ENCODE data around the gene LRIG1.

The LRIG1 gene

DNA sequence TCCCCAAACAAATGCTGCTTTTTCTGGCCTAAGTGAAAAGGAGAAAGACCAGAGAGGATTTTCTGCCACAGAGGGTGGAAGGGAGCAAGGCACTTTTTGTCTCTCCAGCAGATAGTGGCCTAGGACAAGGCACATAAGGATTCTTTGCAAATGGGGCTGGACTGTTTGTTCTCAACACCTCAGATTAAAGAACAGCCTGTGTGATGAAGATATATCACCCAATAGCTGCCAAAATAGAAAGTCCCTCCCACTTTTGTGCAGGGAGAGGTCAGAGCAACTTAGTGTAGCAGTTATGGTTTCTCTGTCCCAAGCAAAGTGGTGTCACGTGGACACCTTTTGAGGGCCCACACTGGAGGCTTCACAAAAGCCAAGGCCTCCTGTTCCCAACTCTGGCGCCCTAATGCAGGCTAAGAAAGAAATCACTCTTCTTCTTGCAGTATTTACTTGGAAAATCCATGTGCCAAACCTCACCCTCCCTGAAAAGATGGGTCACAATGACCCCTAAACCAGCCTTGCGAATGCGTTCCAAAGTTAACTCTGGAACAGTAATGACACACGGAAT, 84.9 kb downstream of the LRIG1 start (continued):
- TF ChIP-seq ZNF544 (tag by site-specific recombination; IDR thresholded peaks at IDR 0.05): no peak

DNA sequence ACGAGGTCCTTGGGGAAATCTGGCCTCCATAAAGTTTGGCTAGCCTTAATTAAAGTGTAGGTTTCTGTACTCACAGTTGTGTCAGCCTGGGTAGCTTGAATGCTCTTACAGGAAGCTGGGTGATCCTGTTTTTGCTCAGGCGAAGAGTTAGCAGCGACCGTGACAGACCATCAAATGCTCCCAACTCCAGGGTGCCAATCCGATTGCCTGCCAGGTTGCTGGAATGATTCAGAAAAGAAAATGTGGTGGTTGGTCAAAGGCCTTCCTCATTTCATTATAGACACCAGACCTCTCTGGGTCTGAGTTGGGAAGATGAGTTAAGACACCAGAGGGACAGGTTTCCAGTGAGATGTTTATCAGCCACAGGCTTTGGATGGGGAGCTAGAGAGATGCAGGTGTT, 86.0 kb downstream of the LRIG1 start:
- Histone ChIP-seq H3K36me3 (ENCODE audit: control insufficient read depth in 2 of 2, insufficient read depth in 1 of 2, low read length in 2 of 2) (peaks cover 0 to 55% of the 10 kb centered on the region in 2 experiments; a peak in 1 of 3 replicates), H3K4me3 (ENCODE audit: low read depth, low read length) (no peak overlapping the region), H3K4me1 (ENCODE audit: control insufficient read depth, insufficient read depth, low read length) (no peaks in the 10 kb centered on the region), H3K27ac (ENCODE audit: extremely low read depth, low read depth, low read length) (no peak overlapping the region), H3K9me3 (ENCODE audit: control insufficient read depth, insufficient read depth, low read depth, low read length) (no peaks in the 10 kb centered on the region)
- CTCF ChIA-PET: interaction anchor here (0.7 kb wide), 1 partner anchor 8 kb away, joined by 3 read pairs; no protein-coding TSS in a partner anchor
- TF ChIP-seq, protein P1, sequence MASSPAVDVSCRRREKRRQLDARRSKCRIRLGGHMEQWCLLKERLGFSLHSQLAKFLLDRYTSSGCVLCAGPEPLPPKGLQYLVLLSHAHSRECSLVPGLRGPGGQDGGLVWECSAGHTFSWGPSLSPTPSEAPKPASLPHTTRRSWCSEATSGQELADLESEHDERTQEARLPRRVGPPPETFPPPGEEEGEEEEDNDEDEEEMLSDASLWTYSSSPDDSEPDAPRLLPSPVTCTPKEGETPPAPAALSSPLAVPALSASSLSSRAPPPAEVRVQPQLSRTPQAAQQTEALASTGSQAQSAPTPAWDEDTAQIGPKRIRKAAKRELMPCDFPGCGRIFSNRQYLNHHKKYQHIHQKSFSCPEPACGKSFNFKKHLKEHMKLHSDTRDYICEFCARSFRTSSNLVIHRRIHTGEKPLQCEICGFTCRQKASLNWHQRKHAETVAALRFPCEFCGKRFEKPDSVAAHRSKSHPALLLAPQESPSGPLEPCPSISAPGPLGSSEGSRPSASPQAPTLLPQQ (tag by site-specific recombination; IDR thresholded peaks at IDR 0.05): no peak
- TF ChIP-seq ZBTB1 (tag by site-specific recombination; IDR thresholded peaks at IDR 0.05): no peak
- no peak for TF ChIP-seq ZNF48 (tag by site-specific recombination; IDR thresholded peaks at IDR 0.05)
- TF ChIP-seq ZNF324 (tag by site-specific recombination; IDR thresholded peaks at IDR 0.05): no peak
- TF ChIP-seq, protein P2, sequence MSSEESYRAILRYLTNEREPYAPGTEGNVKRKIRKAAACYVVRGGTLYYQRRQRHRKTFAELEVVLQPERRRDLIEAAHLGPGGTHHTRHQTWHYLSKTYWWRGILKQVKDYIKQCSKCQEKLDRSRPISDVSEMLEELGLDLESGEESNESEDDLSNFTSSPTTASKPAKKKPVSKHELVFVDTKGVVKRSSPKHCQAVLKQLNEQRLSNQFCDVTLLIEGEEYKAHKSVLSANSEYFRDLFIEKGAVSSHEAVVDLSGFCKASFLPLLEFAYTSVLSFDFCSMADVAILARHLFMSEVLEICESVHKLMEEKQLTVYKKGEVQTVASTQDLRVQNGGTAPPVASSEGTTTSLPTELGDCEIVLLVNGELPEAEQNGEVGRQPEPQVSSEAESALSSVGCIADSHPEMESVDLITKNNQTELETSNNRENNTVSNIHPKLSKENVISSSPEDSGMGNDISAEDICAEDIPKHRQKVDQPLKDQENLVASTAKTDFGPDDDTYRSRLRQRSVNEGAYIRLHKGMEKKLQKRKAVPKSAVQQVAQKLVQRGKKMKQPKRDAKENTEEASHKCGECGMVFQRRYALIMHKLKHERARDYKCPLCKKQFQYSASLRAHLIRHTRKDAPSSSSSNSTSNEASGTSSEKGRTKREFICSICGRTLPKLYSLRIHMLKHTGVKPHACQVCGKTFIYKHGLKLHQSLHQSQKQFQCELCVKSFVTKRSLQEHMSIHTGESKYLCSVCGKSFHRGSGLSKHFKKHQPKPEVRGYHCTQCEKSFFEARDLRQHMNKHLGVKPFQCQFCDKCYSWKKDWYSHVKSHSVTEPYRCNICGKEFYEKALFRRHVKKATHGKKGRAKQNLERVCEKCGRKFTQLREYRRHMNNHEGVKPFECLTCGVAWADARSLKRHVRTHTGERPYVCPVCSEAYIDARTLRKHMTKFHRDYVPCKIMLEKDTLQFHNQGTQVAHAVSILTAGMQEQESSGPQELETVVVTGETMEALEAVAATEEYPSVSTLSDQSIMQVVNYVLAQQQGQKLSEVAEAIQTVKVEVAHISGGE (tag by site-specific recombination; conservative IDR thresholded peaks at IDR 0.05; ENCODE audit: low read depth): no peak
- no peak for TF ChIP-seq ZNF521 (tag by site-specific recombination; IDR thresholded peaks at IDR 0.05)
- TF ChIP-seq ZNF830 (tag by site-specific recombination; IDR thresholded peaks at IDR 0.05; ENCODE audit: low read depth): no peak
- TF ChIP-seq, protein P3, sequence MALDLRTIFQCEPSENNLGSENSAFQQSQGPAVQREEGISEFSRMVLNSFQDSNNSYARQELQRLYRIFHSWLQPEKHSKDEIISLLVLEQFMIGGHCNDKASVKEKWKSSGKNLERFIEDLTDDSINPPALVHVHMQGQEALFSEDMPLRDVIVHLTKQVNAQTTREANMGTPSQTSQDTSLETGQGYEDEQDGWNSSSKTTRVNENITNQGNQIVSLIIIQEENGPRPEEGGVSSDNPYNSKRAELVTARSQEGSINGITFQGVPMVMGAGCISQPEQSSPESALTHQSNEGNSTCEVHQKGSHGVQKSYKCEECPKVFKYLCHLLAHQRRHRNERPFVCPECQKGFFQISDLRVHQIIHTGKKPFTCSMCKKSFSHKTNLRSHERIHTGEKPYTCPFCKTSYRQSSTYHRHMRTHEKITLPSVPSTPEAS (tag by site-specific recombination; IDR thresholded peaks at IDR 0.05): no peak
- TF ChIP-seq ZNF629 (tag by site-specific recombination; IDR thresholded peaks at IDR 0.05): no peak
- no peak for TF ChIP-seq ZNF510 (tag by site-specific recombination; IDR thresholded peaks at IDR 0.05; ENCODE audit: insufficient replicate concordance)
- no peak for TF ChIP-seq KLF1 (tag by site-specific recombination; IDR thresholded peaks at IDR 0.05)
- no peak for TF ChIP-seq GFI1B (tag by site-specific recombination; IDR thresholded peaks at IDR 0.05)
- no peak for TF ChIP-seq YY2 (tag by site-specific recombination; IDR thresholded peaks at IDR 0.05)
- TF ChIP-seq ZNF10 (tag by site-specific recombination; IDR thresholded peaks at IDR 0.05): no peak
- TF ChIP-seq ZNF350 (tag by site-specific recombination; IDR thresholded peaks at IDR 0.05): no peak
- no peak for TF ChIP-seq ZNF792 (tag by site-specific recombination; IDR thresholded peaks at IDR 0.05)
- POLR2A ChIA-PET: no interaction called here

DNA sequence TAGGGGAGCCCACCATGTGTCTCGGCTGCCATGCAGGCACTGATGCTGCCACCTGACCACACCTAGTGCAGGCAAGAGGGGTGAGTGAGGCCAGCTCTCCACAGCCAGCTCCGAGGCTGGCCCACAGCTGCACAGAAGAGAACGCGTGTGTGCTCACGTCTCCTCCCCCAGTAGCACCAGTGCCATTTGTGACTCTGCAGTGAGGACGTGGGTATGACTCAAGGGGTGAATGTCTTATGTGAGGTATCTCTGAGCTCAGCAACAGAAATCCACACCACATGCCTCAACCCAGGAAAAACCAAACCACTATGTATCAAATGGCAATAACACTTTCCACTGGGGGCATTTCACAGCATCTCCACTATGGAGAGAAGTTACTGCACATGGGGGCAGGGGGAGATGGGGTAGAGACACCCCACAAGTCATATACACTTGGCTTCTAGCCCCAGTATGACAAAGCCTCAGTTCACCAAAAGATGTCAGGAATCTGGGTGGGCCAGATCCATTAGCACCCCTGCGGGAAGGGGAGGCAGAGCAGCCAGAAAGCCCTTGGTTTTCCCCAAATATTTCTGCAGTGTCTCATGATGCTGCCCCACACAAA, 87.6 kb downstream of the LRIG1 start:
- no peak overlapping the region for H3K27ac ChIP-seq (ENCODE audit: extremely low read depth, low read depth, low read length)
- no peaks in the 10 kb centered on the region for H3K9me3 ChIP-seq (ENCODE audit: control insufficient read depth, insufficient read depth, low read depth, low read length)
- ChIA-PET CTCF (no interaction called here), POLR2A (no interaction called here)
- peaks cover 0 to 63% of the 10 kb centered on the region in 2 experiments; a peak in 1 of 3 replicates for H3K36me3 ChIP-seq (ENCODE audit: control insufficient read depth in 2 of 2, insufficient read depth in 1 of 2, low read length in 2 of 2)
- no peak overlapping the region for H3K4me3 ChIP-seq (ENCODE audit: low read depth, low read length)
- H3K4me1 ChIP-seq (ENCODE audit: control insufficient read depth, insufficient read depth, low read length): no peaks in the 10 kb centered on the region
- no peak for TF ChIP-seq SCRT1 (tag by site-specific recombination; IDR thresholded peaks at IDR 0.05; ENCODE audit: borderline replicate concordance)
- TF ChIP-seq HOXD13 (CRISPR knock-in tag; IDR thresholded peaks at IDR 0.05; ENCODE audit: borderline replicate concordance): no peak
- TF ChIP-seq, protein P4, sequence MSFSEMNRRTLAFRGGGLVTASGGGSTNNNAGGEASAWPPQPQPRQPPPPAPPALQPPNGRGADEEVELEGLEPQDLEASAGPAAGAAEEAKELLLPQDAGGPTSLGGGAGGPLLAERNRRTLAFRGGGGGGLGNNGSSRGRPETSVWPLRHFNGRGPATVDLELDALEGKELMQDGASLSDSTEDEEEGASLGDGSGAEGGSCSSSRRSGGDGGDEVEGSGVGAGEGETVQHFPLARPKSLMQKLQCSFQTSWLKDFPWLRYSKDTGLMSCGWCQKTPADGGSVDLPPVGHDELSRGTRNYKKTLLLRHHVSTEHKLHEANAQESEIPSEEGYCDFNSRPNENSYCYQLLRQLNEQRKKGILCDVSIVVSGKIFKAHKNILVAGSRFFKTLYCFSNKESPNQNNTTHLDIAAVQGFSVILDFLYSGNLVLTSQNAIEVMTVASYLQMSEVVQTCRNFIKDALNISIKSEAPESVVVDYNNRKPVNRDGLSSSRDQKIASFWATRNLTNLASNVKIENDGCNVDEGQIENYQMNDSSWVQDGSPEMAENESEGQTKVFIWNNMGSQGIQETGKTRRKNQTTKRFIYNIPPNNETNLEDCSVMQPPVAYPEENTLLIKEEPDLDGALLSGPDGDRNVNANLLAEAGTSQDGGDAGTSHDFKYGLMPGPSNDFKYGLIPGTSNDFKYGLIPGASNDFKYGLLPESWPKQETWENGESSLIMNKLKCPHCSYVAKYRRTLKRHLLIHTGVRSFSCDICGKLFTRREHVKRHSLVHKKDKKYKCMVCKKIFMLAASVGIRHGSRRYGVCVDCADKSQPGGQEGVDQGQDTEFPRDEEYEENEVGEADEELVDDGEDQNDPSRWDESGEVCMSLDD (tag by site-specific recombination; IDR thresholded peaks at IDR 0.05): no peak
- TF ChIP-seq ZBTB1 (tag by site-specific recombination; IDR thresholded peaks at IDR 0.05): no peak
- no peak for TF ChIP-seq ZNF677 (tag by site-specific recombination; IDR thresholded peaks at IDR 0.05)
- TF ChIP-seq, protein P5, sequence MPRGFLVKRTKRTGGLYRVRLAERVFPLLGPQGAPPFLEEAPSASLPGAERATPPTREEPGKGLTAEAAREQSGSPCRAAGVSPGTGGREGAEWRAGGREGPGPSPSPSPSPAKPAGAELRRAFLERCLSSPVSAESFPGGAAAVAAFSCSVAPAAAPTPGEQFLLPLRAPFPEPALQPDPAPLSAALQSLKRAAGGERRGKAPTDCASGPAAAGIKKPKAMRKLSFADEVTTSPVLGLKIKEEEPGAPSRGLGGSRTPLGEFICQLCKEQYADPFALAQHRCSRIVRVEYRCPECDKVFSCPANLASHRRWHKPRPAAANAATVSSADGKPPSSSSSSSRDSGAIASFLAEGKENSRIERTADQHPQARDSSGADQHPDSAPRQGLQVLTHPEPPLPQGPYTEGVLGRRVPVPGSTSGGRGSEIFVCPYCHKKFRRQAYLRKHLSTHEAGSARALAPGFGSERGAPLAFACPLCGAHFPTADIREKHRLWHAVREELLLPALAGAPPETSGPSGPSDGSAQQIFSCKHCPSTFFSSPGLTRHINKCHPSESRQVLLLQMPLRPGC (tag by site-specific recombination; IDR thresholded peaks at IDR 0.05): no peak
- TF ChIP-seq ZNF664 (tag by site-specific recombination; IDR thresholded peaks at IDR 0.05): no peak
- TF ChIP-seq KLF1 (tag by site-specific recombination; IDR thresholded peaks at IDR 0.05): no peak
